Kidney (tissue), 14 donors: Measurements from ENCODE around the gene ORC1. TPM values are rescaled to one million over a fixed set of nuclear protein-coding genes. Genes with fewer than 3 reads are reported as not detected.

Experiments
- DNase-seq, 5 donors: peaks; one replicate each; pipeline ENCODE4 v3.0.0-alpha.2; 2013 to 2020
- FAIRE-seq: peaks from 2 replicates; lab custom pipeline; 2012; peaks lifted over from hg19 to GRCh38; lab: Jason Lieb, UNC
- H3K27ac ChIP-seq, 2 donors: one replicate each; pipeline ENCODE4 v1.7.0; 2013; ENCODE audit warnings: low read depth in 2 of 2, low read length in 2 of 2, inconsistent platforms in 1 of 2
- H3K27me3 ChIP-seq: one replicate; pipeline ENCODE4 v1.7.1; 2013; ENCODE audit warnings: low read length, inconsistent platforms; ENCODE audit not compliant: control insufficient read depth, insufficient read depth
- H3K36me3 ChIP-seq, 3 donors: one replicate each; pipeline versions ENCODE4 v1.7.0 to v1.7.1; 2013; ENCODE audit warnings: low read length in 3 of 3, control low read depth in 1 of 3, inconsistent platforms in 1 of 3; ENCODE audit not compliant: insufficient read depth in 3 of 3, control insufficient read depth in 2 of 3
- H3K4me1 ChIP-seq, 3 donors: one replicate each; pipeline versions ENCODE4 v1.7.0 to v1.7.1; 2013; ENCODE audit warnings: low read length in 3 of 3, inconsistent platforms in 1 of 3, low read depth in 1 of 3; ENCODE audit not compliant: control insufficient read depth in 2 of 3, insufficient read depth in 2 of 3
- H3K4me3 ChIP-seq, 3 donors: one replicate each; pipeline versions ENCODE4 v1.7.0 to v1.8.1; 2013; ENCODE audit warnings: low read length in 3 of 3, control low read depth in 1 of 3, inconsistent platforms in 1 of 3
- H3K9ac ChIP-seq, 3 donors: one replicate each; pipeline versions ENCODE4 v1.7.0 to v1.7.1; 2013; ENCODE audit warnings: low read length in 3 of 3, control low read depth in 1 of 3, inconsistent platforms in 1 of 3
- H3K9me3 ChIP-seq, 3 donors: one replicate each; pipeline versions ENCODE4 v1.7.0 to v1.7.1; 2013; ENCODE audit warnings: low read length in 3 of 3, control low read depth in 1 of 3, inconsistent platforms in 1 of 3; ENCODE audit not compliant: control insufficient read depth in 2 of 3, insufficient read depth in 1 of 3
- CTCF ChIP-seq: IDR thresholded peaks from 3 replicates; pipeline ENCODE4 v1.5.1; 2012; ENCODE audit warnings: mild to moderate bottlenecking, moderate library complexity, borderline replicate concordance; ENCODE audit not compliant: insufficient read depth; ENCODE audit errors: extremely low read depth
- intact Hi-C: fragments of 100-400 bp; cut with DNase I; formaldehyde crosslinking; loops from one replicate; pipeline ENCODE4 v1.11.1; 2022
- polyA plus RNA-seq: library from polyadenylated mRNA; stranded (reverse); fragments of 350-450 nt; fragmentation: Illumina TruSeq; extraction: RNeasy Lipid Tissue Mini Kit (QIAGEN cat#74804); gene quantifications from one replicate; pipeline ENCODE4 v1.2.3, GENCODE V29; 2014; ENCODE audit warnings: low read depth, low replicate concordance; ENCODE audit not compliant: insufficient read depth
- total RNA-seq: library from RNA; stranded (reverse); fragmentation: NEBNext Ultra II Directional; extraction: Animal tissue kit (Norgen Biotek cat#: 25700); gene quantifications from one replicate; pipeline ENCODE4 v1.2.1, GENCODE V29; 2021
- donor health status: control.
- donor health status: control.
- donor health status: control.
- donor health status: control.
- donor health status: control.
- donor health status: DM: yes; HTN: yes; CAD: no.
- donor health status: Normal renal cell carcinoma (clear cell type).

ORC1 gene
- total and polyA plus RNA-seq, 2 donors from 2014 or later: 0.37 to 0.50 TPM

DNA sequence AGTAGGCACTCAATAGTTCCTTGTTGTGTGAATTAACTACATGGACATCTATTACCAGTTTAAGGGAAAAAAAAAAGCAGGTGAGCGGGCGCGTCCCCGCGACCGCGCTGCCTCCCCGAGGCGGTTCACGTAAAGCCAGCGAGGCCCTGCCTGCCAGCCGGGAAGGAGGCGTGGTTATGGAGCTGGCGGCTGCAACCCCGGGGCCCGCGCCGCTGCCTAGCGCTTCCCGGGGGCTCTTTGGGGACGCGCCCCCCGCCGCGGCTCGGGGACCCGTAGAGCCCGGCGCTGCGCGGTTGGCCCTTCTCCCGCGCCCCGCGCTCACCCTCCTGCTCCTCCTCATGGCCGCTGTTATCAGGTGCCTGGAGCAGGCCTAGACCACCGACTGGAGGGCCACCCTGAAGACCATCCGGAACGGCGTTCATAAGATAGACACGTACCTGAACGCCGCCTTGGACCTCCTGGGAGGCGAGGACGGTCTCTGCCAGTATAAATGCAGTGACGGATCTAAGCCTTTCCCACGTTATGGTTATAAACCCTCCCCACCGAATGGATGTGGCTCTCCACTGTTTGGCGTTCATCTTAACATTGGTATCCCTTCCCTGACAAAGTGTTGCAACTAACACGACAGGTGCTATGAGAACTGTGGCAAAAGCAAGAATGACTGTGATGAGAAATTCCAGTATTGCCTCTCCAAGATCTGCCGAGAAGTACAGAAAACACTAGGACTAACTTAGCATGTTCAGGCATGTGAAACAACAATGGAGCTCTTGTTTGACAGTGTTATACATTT lies 35.6 kb downstream of the ORC1 start:
- H3K4me3 ChIP-seq: peak overlapping the region; percentile 42 to 70 (median 57)
- no peak for FAIRE-seq
- DNase-seq: peak in 4 of 5 donors; percentile 74 to 84 (median 80)
- H3K4me1 ChIP-seq: peaks cover 5 to 15% (median 8%) of the 10 kb centered on the region in 3 donors
- TF ChIP-seq CTCF: no peak
- intact Hi-C loops: no loop called here
- no peaks in the 10 kb centered on the region for H3K36me3 ChIP-seq
- H3K9me3 ChIP-seq: no peaks in the 10 kb centered on the region
- H3K27ac ChIP-seq: peak overlapping the region in 1 of 2 donors; percentile 37
- peak overlapping the region; percentile 13 to 48 (median 22) for H3K9ac ChIP-seq
- no peaks in the 10 kb centered on the region for H3K27me3 ChIP-seq

- Histone ChIP-seq H3K9me3 (no peaks in the 10 kb centered on the region), H3K4me3 (no peak overlapping the region), H3K4me1 (peaks cover 5 to 15% (median 8%) of the 10 kb centered on the region in 3 donors), H3K27ac (no peak overlapping the region), H3K27me3 (no peaks in the 10 kb centered on the region), H3K36me3 (peaks cover 0 to 6% (median 4%) of the 10 kb centered on the region in 3 donors), H3K9ac (no peak overlapping the region)
- FAIRE-seq (no peak), DNase-seq (peak in 1 of 5 donors; percentile 27)
- intact Hi-C loops: no loop called here
- TF ChIP-seq CTCF: no peak
Measured at GRCh38 chr1:52367272-52367671, 37.0 kb downstream of the ORC1 start.

DNA sequence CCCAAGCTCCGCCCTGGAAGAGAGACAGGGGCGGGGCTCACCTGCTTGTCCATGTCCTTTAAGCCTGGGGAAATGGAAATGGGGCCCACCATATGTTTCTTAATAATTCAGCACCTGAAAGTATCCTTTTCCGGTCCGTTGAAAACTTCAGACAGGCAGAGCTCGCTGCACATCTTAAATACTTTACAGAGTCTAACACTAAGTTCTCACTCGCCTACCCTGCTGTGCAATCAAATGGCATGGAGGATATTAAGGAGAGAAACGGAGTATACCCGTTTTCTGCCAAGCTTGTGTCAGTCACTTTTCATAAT lies 37.8 kb downstream of the ORC1 start:
- Histone ChIP-seq H3K36me3 (peaks cover 0 to 14% (median 9%) of the 10 kb centered on the region in 3 donors), H3K27me3 (no peaks in the 10 kb centered on the region), H3K27ac (peak overlapping the region; percentile 58 to 88), H3K9me3 (no peaks in the 10 kb centered on the region), H3K4me3 (peak overlapping the region; percentile 46 to 99 (median 65)), H3K4me1 (peaks cover 5 to 15% (median 8%) of the 10 kb centered on the region in 3 donors), H3K9ac (peak overlapping the region in 1 of 3 donors; percentile 35)
- FAIRE-seq: no peak
- no peak for TF ChIP-seq CTCF
- intact Hi-C loops: no loop called here
- DNase-seq: no peak
